HG02981 (cell line): ENCODE measurements around the gene EGFL7.

ENCODE experiments used
- ATAC-seq: cut with Tn5 transposase; IDR thresholded peaks from one replicate; pipeline ENCODE4 v1.9.1; 2021; ENCODE audit warnings: mild to moderate bottlenecking, moderate library complexity; ENCODE audit not compliant: unreplicated experiment

Gene EGFL7

DNA sequence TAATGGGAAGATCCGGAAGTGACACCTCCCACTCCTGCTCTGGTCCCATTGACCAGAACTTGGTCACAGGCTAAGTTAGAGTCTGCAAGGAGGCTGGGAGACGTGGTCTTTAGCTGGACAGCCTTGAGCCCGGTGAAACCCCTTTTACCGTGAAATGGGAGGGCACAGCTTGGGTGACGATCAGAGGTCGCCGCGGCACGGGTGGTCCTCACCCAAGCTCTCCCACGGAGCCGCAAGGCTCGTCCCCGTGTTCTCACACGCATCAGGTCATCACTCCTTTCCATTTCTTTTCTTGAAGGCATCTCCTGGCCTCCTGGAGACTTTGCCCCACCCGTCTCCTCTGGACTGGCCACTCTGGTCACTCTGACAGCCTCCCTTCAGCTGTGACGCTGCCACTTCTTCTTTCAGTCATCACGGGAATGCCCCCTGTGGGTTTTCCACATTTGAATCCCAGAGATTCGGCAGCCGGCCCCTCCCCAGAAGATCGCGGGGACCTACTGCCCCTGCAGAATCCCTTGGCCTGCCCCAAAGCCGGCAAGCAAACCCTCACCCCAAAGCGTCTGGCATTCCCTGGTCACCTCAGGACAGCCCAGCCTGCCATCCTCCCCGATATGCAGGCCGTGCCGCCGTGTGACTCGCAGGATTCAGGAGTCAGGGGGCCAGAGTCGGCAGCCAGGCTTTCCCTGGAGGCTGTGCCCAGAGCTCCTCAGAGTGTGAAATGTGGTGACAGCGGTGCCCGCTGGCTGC lies 18.9 kb upstream of the EGFL7 start:
- no peak for ATAC-seq

DNA sequence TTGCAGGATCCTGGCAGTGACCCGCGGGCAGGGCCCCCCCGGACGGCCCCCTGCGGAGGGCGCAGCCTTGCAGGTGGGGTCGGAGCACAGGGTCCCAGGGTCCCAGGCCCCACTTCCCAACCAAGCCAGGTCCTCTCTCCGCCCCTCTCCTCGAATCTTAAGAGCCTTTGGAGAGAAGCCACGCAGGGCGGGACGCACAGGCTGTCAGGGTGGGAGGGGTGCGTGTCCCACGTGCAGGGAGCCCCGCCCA lies 18.4 kb upstream of the EGFL7 start:
- ATAC-seq = no peak

DNA sequence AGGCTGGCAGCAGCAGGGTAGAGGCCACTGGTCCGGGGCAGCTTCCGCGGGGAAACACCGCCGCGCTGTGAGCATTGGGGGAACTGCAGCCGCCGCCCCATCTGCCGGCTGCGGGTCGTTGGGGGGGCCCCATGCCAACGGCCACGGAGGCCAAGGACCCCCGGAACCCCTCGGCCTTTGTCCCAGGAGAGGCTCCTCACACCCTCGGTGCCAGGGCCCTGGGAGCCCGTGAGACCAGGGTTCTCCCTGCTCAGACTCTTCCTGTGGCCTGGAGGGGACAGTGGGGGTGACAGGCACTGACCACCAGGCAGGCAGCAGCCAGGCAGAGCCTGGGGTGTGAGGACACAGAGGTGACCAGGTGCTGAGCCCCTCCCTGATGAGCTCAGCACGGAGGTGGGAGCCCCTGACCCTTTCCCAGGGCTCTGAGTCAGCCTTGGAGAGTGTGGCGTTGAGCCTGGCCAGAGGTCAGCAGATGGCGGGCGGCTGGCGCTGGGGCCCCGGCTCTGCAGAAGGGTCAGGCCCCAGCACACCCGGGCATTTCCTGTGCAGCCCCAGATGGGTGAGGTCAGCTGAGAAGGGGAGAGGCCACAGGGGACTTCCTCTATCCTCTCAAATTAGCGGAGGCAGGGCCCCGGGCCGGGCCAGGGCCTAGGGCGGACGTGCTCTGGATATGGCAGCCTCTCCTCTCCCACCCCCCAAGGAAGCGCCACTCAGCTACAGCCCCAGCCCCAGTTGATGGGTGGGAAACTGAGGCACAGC lies 17.9 kb upstream of the EGFL7 start:
- no peak for ATAC-seq

DNA sequence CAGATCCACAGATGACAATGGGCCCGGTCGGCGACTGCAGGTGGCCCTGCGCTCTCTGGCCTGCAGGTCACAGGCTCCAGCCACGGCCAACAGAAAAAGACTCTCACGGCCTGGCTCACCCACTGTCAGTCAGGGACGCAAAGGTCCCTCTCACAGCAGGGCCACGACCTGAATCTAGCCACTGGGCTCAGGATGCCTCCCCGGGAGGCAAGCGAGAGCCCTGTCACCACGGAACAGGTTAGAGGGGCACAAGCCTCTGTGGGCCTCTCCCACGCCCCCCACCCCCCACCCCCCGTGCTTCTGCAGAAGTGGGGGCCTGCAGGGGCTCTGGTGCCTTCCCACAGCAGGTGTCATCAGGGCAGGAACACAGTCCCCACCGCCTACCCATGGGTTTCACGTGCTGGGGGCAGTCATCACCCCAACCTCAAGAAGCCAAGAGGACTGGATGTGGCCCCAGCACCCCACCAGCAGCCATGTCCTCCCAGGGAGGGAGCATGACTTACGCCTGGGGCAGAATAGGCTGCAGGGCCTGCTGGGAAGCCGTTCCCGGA lies 17.3 kb upstream of the EGFL7 start:
- ATAC-seq = no peak

DNA sequence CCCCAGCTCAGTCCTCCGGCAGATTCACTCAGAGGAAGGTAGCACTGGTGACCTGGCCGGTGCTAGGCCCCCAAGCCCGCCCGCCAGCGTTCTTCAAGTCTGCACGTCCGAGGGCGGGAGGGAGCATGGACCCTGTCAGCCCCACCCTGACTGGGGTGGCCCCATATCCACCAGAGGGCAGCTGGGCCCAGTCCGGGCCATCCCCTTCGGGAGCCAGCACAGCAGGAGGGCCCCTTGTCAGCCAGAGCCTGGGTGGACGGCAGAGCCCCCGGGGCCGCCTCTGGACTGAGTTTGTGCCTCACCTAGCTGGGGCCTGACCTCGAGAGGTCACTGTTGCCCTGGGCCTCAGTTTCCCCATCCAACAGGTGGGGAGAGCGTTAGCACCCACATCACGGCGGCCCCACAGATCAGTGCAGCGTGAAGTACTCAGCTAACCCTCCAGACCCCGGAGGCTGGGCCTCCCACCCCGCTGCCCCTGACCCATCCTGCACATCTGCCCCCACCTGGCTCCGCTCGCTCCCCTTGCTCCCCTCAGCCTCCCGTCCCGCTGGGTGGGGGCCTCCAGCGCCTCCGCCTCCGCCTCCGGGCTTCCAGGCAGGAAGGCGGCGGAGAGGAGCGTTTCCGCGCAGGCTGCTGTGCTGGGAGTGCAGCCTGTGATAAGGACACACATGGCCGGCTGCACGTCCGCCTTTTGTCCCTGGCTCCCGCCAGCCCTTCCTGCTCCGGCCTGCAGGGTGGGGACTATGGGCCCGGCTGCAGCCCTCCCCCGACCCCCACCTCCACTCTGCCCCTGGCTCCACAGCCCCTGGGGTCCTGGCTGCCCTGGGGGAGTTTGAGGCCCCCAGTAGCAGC lies 16.6 kb upstream of the EGFL7 start:
- no peak for ATAC-seq

DNA sequence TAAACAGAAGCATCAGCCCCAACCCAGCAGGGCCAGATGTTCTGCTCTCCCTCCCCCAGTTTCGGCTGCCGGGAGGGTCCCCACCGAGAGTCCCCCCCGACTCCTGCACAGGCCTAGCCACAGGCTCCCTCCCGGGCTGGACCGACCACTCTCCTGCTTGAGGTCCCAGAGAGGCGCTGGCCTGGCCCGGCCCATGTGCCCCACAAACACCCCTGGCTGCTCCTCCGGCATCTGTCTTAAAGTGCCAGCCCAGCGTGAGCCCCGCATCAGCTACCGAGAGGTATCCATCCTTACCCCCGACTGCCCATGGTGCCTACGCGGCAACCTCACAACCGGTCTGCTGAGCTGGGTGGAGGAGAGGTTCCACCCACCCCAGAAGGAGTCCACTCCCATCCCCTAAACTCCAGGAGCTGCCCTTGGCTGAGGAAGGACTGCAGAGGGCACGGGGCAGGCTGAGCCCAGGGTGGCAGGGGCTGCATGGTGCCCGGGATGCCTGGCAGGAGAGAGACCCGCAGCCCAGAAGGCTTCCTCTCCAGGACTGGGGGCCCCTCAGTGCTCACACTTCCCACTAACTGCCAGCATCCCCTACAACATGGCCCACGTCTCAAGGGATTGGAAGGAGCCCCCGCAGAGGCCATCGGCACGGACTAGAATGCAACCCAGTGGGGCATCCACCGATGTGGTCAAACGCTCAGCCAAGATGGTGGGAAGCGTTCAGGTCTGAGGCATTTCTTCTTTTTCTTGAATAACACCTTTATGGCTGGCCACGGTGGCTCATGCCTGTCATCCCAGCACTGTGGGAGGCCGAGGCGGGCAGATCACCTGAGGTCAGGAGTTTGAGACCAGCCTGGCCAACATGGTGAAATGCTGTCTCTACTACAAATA lies 15.6 kb upstream of the EGFL7 start:
- no peak for ATAC-seq

DNA sequence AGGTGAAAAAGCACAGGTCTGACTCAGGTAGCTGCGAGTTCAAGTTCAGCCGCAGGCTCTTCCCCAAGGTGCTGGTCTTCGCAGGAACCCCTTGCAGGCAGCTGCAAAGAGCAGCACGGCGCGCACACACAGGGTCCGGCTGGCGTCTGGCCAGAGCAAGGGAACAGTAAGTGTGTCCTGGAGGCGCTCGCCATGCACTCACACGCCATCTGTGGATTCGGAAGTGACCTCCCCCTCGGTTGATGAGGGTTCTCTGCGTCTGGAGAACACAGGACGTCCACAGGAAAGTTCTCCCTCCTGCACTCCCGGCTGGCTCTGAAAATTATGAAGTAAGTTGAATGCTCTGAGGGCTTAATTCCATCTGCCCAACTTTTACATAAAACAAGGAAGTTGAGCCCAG lies 14.0 kb upstream of the EGFL7 start:
- no peak for ATAC-seq

DNA sequence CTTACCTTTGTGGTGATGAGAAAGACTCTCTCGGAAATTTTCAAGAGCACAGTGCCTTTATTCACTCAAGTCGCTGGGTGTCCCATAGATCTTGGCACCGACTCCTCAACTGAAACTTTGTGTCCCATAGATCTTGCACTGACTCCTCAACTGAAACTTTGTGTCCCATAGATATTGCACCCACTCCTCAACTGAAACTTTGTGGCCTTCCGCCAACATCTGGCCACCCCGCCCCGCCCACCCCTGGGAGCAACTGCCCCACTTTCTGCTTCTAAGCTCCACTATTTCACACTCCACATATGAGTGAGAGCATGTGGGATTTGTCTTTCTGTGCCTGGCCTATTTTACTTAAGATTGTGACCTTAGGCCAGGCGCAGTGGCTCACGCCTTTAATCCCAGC lies 12.7 kb upstream of the EGFL7 start:
- no peak for ATAC-seq

DNA sequence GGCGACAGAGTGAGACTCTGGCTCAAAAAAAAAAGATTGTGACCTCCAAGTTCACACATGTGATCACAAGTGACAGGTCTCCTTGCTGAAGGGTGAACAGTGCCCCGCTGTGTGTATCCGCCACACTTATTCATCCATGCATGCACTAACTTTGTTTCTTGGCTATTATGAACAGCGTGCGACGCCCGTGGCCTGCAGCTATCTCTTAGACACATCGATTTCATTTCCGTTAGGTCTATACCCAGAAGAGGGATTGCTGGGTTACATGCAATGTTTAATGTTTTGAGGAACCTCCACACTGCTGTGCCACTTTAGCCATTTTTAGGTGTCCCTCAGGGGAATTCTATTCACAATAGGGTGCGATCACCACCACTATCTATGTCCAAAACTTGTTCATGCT lies 12.1 kb upstream of the EGFL7 start:
- no peak for ATAC-seq

DNA sequence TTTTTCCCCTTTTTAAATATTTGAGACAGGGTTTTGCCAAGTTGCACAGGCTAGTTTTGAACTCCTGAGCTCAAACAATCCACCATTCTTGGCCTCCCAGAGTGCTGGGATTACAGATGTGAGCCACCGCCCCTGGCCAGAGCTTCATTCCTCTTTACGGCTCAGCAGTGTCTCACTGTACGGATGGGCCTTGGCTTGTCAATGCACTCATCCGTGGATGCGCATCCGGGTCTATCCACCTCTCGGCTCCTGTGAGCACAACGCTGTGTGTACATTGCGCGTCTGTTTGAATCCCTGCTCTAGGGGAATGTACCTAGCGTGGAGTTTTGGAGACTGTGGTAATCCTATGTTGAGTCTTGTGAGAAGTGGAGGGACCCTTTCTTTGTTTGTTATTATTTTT lies 10.9 kb upstream of the EGFL7 start:
- no peak for ATAC-seq

DNA sequence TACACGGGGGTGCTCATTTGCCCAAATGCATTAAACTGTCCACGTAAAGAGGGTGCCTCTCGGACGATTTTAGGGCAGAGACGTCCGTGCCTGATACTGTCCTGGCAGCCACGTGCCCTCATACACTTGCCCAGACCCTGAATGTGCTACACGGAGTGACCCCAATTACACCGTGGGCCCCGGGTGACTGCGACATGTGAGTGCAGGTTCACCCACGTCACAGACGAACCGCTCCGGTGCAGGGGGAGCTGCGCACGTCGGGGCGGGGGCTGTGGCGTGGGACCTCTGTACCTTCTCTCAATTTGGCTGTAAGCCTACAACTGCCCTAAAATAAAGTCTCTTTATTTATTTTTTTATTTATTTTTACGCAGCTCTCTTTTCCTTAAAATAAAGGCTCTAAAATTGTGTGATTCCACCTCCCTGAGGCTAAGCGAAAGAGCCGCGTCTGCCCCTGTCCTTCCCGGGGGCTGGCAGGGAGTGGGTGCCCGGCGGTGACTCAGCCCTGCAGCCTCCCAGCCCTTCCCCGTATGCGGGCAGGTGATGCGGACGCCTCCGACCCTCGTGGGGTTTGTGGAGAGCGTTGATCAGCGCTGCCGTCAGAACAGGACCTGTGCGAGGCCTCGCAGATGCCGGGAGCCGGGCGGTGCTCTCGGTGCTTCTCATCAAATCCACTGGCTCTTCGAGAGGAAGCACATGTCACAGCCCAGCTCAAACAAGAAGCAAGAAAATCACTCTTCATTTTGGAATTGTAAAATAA lies 9.2 kb upstream of the EGFL7 start:
- ATAC-seq = no peak

DNA sequence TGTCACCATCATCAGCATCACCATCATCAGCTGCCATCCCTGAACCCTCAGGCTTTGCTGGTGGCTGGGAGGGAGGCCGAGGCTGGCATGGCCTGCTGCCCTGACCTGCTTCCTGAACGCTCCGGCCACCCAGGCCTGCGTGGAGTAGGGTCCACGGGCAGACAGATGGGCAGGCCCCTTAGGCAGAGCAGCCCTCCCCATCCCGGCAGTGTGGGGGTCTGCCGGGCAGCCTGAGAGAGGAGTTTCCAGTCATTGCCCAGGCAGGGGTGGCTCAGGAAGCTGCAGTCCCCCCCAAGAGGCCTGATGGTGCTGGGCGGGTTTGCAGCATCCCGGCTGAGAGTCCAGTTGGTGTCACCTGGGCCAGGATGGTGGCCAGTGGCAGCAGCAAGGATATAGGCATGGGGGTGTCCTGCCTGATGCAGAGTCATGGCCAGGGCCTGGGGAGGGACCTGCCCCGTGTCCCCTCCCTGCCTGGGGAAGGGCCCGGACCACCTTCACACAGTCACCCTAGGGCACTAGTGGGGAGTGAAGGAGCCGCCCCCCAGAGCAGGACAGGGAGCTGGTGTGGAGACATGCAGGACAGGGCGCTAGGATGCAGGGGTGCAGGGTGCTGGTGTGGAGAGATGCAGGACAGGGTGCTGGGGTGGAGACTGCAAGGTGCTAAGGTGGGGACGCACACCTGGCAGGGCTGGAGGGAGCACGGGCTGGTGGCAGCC lies 7.7 kb upstream of the EGFL7 start:
- ATAC-seq = no peak

DNA sequence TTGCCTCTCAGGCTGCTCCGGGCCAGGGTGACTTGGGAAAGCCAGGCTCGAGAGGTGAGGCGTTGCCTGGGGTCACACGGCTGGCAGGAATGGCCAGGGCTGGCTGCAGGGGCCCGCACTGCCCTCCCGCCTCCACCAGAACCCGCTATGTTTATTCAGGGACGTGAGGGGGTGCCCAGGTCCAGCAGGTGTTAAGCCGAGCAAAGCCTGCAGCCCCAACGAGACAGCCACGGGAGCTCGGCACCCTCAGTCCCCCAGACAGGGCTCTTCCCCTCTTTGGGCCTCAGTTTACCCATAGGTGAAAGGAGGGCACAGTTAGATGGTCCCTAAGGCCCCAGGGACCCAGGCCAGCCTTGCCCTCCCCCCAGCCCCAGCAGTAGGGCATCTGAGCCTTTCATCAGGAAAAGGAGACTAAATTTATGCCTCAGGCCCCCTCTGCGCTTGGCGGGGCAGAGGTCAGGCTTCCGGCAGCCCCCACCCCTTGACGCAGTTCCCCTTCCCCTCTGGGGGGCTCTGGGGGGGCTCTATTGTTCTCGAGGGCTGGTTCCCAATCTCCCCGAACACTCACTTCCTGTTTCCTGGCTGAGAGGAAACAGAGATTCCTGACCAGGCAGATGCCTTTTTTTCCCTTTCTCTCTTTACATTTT lies 7.1 kb upstream of the EGFL7 start:
- ATAC-seq = no peak

DNA sequence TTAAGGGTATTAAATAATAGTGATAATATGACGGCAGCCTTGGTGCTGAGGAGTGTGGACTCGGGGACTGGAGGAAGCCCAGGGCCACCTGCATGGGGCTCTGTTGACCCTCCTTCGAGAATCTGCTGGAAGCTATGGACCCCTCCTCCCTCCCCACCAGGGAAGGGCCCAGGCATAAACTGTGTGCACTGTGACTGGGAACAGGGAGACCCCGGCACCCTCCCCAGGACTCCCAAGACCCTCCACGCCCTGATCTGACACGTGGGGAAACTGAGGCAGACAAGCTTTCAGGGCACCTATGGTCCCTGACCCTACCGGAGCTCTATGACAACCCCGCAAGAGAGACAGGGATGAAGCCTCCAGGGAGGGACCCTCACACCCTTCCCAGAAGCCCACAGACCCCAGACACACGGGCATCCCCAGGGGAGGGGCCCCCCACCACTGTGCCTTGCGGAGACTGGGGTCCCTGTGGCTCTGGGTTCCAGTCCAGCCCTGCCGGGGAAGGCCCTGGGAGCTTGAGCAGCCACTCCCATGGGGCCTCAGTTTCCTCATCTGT lies 6.5 kb upstream of the EGFL7 start:
- no peak for ATAC-seq

DNA sequence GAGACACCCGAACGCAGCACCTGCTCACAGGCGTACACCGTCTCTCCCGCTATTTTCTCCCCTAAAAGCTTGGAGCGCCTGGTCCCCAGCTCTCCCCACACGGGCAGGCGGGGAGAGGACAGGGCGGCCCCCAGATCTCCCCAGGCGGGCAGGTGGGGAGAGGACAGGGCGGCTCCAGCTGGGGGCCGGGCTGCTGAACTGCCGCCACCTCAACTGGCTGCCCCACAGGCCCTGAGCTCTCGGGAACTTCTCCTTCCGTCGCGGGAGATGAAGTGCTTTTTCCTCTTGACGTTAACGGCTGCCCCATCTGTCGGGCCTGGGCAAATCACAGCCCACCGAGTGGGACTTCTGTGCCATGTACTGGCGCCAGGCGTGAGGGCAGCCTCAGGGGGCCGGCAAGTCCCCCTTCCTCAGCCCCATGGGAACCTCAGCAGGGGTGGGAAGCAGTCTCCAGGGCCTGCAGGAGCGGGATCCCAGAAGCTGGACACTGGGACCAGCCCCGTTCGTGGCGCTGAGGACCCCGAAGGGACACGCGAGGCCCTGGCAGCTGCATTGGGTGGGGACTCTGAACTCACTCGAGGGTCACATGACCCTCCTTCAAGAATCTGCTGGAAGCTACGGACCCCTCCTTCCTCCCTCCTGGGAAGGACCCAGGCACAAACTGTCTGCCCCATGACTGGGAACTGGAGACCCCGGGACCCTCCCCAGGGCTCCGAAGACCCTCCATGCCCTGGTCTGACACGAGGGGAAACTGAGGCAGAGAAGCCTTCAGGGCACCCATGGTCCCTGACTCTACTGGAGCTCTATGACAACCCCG lies 5.7 kb upstream of the EGFL7 start:
- ATAC-seq = no peak

DNA sequence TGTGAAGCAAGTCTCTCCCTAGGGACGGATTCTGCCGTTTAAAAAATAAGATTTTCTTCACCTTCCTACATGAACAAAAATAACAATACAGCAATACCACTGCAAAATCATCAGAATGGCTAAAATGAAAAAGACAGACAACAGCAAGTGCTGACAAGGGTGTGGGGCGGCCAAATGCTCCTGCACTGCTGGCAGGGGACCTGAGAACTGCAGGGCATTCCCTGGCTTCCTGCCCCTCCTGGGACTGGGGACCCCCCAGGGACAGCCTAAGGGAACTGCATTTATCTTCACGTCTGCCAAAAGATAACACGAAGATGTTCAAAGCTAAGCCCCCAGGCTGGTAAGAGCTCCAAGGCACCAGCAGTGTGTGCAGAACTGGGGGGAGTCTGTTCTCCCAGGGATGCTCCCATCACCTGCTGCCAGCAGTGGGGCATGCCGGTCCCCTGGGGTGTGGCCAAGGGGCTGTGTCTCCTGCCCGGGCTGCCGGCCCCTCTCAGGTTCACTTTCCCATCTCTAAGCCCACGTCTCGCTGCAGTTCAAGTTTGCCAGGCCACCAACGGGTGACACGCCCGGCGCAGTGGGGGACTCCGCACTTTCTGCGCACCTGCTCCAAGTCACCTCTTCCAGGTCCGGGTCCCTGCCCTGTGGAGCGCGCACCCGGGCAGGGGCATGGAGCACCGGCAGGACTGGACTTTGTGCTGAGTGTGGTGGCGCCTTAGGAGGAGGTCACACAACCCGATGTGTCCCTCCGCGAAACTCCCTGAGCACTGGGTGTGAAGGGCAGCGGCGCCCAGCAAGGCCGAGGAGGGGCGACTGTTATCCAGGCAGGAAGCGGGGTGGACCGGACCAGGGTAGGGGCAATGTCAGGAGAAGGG lies 4.5 kb upstream of the EGFL7 start:
- ATAC-seq = no peak
